Pancreas (tissue), 10 donors: ENCODE measurements around the gene FARP2. TPM values are rescaled to one million over a fixed set of nuclear protein-coding genes. Genes with fewer than 3 reads are reported as not detected.
"Not testable (repeated sequence)": the region's sequence is repeated elsewhere in the genome, so short reads cannot be mapped to it uniquely, and the experiment has no call there.

Experiments
- ATAC-seq, 4 donors: fragments of 200-7000 bp; cut with Tn5 transposase; one replicate each; pipeline versions ENCODE4 v1.8.0 to v1.9.1; 2020; ENCODE audit warnings: mild to moderate bottlenecking in 4 of 4, moderate library complexity in 4 of 4
- DNase-seq, 6 donors: peaks; one replicate each; pipeline ENCODE4 v3.0.0-alpha.2; 2020
- FAIRE-seq: peaks from 2 replicates; lab custom pipeline; 2012; peaks lifted over from hg19 to GRCh38; lab: Jason Lieb, UNC
- H3K27ac ChIP-seq, 4 donors: fragments of 200-600 bp; sonication (generic); 1 replicate in 3 of 4; 2 replicates in 1 of 4; pipeline versions ENCODE4 v1.5.0 to v1.8.0; 2020
- H3K27me3 ChIP-seq, 4 donors: fragments of 200-600 bp; one replicate each; pipeline ENCODE4 v1.8.0; 2021
- H3K36me3 ChIP-seq, 3 donors: fragments of 200-600 bp; sonication (generic) in 1 of 3; one replicate each; pipeline versions ENCODE4 v1.5.0 to v1.8.0; 2020 to 2021
- H3K4me1 ChIP-seq, 3 donors: fragments of 200-600 bp; one replicate each; pipeline ENCODE4 v1.8.0; 2021
- H3K4me3 ChIP-seq, 4 donors: fragments of 200-600 bp; sonication (generic) in 2 of 4; one replicate each; pipeline versions ENCODE4 v1.5.0 to v1.8.0; 2020 to 2021
- H3K9me3 ChIP-seq, 4 donors: fragments of 200-600 bp; one replicate each; pipeline ENCODE4 v1.8.0; 2021
- CTCF ChIP-seq, 4 donors: fragments of 200-600 bp; sonication (generic) in 3 of 4; IDR thresholded peaks; one replicate each; pipeline versions ENCODE4 v1.5.0 to v1.8.0; 2021; ENCODE audit warnings: antibody characterized with exemption in 4 of 4
- whole genome bisulfite sequencing, 2 donors: extraction: QIAGEN DNeasy Blood & Tissue Kit; methylation state at CpG; one replicate each; pipeline ENCODE4 v1.1.7; 2013; 5-methylcytosine and 5-hydroxymethylcytosine counted together
- intact Hi-C, 3 donors: fragments of 100-400 bp; cut with DNase I; formaldehyde crosslinking; loops; one replicate each; pipeline versions ENCODE4 v1.11.1 to v1.14.2; 2022
- polyA plus RNA-seq, 2 donors: library from polyadenylated mRNA; stranded (reverse); fragments of 200-250 nt; gene quantifications; one replicate each; pipeline ENCODE4 v1.2.3, GENCODE V29; 2013
- total RNA-seq, 6 donors: library from RNA; stranded (reverse); fragmentation: NEBNext Ultra II Directional in 4 of 6; extraction: Animal tissue kit (Norgen Biotek cat#: 25700) in 4 of 6; gene quantifications; one replicate each; pipeline versions ENCODE4 v1.2.1 to v1.2.4, GENCODE V29; 2021 to 2023
- donor health status: healthy with polysubstance abuse.
- donor health status: DM: no; HTN: no; CAD: no; lungs with moderate emphysema.
- donor health status: DM: no; HTN: no; CAD: no.
- donor health status: control.
- donor health status: control.
- donor health status: Bipolar disorder and iron deficiency.
- donor health status: DM: yes; HTN: yes; CAD: no.
- donor health status: DM: no; HTN: no; CAD: no.
- donor health status: DM: no; HTN: no; CAD: no.
- donor health status: DM: yes; HTN: yes; CAD: no.

Gene FARP2
- total and polyA plus RNA-seq, 8 donors, result 16.9 to 44.9 (median 25.8) TPM

DNA sequence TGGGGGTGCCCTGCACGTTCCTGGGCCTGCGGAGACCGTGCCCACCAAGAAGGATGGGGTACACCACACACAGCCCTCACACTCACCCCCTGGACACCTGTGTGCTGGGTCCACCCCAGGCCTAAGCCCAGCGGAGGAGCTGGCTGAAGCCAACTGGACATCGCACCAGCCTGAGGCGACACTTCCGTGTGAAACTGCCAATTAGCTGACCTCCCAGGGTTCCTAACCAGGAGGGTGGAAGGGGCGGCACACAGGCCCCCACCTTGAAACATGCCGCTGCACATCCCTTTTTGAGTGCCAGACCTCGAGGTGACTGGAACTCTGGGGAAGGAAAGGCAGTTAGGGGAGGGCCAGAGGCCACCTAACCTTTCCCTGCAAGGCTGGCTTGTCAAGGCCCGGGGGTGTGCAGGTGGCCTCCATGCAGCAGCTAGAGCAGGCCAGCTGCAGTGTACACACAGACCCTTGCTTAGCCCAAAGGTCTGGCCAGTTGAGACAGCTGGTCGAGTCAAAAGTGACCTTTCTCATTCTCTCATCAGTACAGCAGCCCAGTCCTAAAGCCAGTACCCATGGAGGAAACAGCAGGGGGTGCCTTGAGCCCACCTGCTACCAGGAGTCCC, 147.8 kb downstream of the FARP2 start:
- 76 to 78% methylated on average over 12 of the region's 12 CpGs for WGBS, 2 donors
- FAIRE-seq (no peak), ATAC-seq (no peak), DNase-seq (no peak)
- Histone ChIP-seq H3K36me3 (peaks cover 0 to 6% (median 0%) of the 10 kb centered on the region in 3 donors), H3K27me3 (no peaks in the 10 kb centered on the region), H3K4me1 (peaks cover 0 to 11% (median under 1%) of the 10 kb centered on the region in 3 donors), H3K27ac (no peak overlapping the region), H3K9me3 (no peaks in the 10 kb centered on the region), H3K4me3 (no peak overlapping the region)
- intact Hi-C loops, result no loop called here
- no peak for TF ChIP-seq CTCF (IDR thresholded peaks at IDR 0.05)

- Histone ChIP-seq H3K4me1 (peaks cover 6 to 23% (median 14%) of the 10 kb centered on the region in 3 donors), H3K27ac (no peak overlapping the region), H3K4me3 (no peak overlapping the region), H3K36me3 (peaks cover 0 to 6% (median 0%) of the 10 kb centered on the region in 3 donors), H3K9me3 (no peaks in the 10 kb centered on the region), H3K27me3 (no peaks in the 10 kb centered on the region)
- peak in 2 of 6 donors; percentile 33 to 62 for DNase-seq
- ATAC-seq, result no peak
- intact Hi-C loops, result no loop called here
- FAIRE-seq, result no peak
- 86 to 88% methylated on average over 15 of the region's 15 CpGs for WGBS, 2 donors
- TF ChIP-seq CTCF (IDR thresholded peaks at IDR 0.05), result no peak
Observed at GRCh38 chr2:241505086-241505780, 149.1 kb downstream of the FARP2 start.

DNA sequence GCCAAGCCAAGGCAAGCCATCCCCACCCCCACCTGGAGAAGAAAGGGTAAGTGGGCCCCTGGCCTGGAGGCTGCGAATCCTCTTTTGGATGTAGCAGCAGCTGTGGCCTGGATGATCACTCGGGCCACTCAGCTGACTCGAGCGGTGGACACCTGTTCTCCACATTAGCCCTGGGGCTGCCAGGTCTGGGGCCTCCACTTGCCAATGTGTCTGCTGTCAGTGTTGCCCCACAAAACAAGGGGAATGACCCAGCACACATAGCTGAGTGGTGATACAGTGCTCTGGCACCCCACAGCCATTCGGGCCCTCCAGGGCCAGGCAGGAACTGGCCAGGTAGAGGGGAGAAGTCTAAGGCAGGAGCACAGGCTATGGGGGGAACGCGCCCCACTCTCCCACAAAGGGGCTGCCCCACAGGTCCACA, 149.7 kb downstream of the FARP2 start:
- Histone ChIP-seq H3K36me3 (peaks cover 0 to 6% (median 0%) of the 10 kb centered on the region in 3 donors), H3K4me3 (no peak overlapping the region), H3K27ac (no peak overlapping the region), H3K4me1 (peaks cover 10 to 28% (median 20%) of the 10 kb centered on the region in 3 donors), H3K27me3 (no peaks in the 10 kb centered on the region), H3K9me3 (no peaks in the 10 kb centered on the region)
- no peak for TF ChIP-seq CTCF (IDR thresholded peaks at IDR 0.05)
- intact Hi-C loops, result no loop called here
- ATAC-seq (no peak), FAIRE-seq (no peak), DNase-seq (peak in 1 of 6 donors; percentile 31)
- 86 to 88% methylated on average over 7 of the region's 7 CpGs for WGBS, 2 donors

GRCh38 chr2:241506317-241506716, 150.2 kb downstream of the FARP2 start:
- WGBS, 2 donors, result 93 to 96% methylated on average over 11 of the region's 11 CpGs
- DNase-seq, H3K27ac ChIP-seq, ATAC-seq, H3K27me3 ChIP-seq, intact Hi-C loops, H3K36me3 ChIP-seq, H3K9me3 ChIP-seq, H3K4me3 ChIP-seq, FAIRE-seq: not testable (repeated sequence)
- H3K4me1 ChIP-seq, result peaks cover 14 to 30% (median 22%) of the 10 kb centered on the region in 3 donors

DNA sequence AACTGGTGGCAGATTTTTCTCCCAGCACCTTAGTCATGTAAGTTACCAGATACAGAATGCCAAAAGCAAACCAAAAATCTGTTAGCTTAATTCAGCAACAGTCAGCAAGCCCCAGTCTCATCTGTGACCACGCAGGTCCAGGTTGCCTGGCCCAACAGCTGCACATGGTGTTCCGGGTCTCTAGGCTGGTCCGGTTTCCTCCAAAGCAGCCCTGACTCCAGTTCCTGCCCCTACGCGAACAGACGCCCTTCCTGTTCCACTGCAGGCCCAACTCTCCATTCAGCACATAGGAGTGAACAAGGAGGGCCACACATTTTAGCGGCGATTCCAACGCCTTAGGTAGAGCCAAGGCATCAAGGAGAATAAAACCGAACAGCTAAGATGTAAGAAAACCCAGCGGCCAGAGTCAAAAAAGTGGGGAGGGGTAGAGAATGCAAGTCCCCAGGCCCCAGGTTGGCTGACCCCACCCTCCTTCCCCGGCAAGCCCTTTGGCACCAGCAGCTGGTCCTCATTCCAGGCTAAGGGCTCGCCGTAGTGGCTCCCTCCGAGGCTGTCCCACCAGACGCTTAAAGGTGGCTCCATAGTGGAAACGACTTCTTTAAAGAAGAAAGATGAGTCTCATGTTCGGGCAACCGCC, 150.8 kb downstream of the FARP2 start:
- no peak for FAIRE-seq
- 33 to 44% methylated on average over 19 of the region's 19 CpGs for WGBS, 2 donors
- Histone ChIP-seq H3K4me1 (peaks cover 14 to 30% (median 22%) of the 10 kb centered on the region in 3 donors), H3K4me3 (peak overlapping the region; percentile 60 to 94 (median 74)), H3K9me3 (no peaks in the 10 kb centered on the region), H3K27ac (no peak overlapping the region), H3K27me3 (no peaks in the 10 kb centered on the region), H3K36me3 (no peaks in the 10 kb centered on the region)
- DNase-seq, result peak in 2 of 6 donors; percentile 38 to 70
- TF ChIP-seq CTCF (IDR thresholded peaks at IDR 0.05), result no peak
- intact Hi-C loops, result no loop called here
- no peak for ATAC-seq
